Measurements from ENCODE around the gene EXD3.
"Not testable (repeated sequence)": the region's sequence is repeated elsewhere in the genome, so short reads cannot be mapped to it uniquely, and the experiment has no call there.

EXD3 gene

GRCh38 chr9:137339045-137339907 lies 83.7 kb downstream of the EXD3 start:
- H3K27ac ChIP-seq = no peak overlapping the region
- no peak for TF ChIP-seq CTCF (conservative IDR thresholded peaks at IDR 0.05)

GRCh38 chr9:137336735-137337134 lies 86.2 kb downstream of the EXD3 start:
- H3K27ac ChIP-seq = no peak overlapping the region
- TF ChIP-seq CTCF (conservative IDR thresholded peaks at IDR 0.05) = no peak

- no peak for TF ChIP-seq CTCF (conservative IDR thresholded peaks at IDR 0.05)
- H3K27ac ChIP-seq = no peak overlapping the region
These were observed 89.8 kb downstream of the EXD3 start for GRCh38 chr9:137333016-137333671.

- no peak for TF ChIP-seq CTCF (conservative IDR thresholded peaks at IDR 0.05)
- H3K27ac ChIP-seq = no peak overlapping the region
These were observed 91.0 kb downstream of the EXD3 start for GRCh38 chr9:137331929-137332328.

- no peak for TF ChIP-seq CTCF (conservative IDR thresholded peaks at IDR 0.05)
- H3K27ac ChIP-seq = no peak overlapping the region
These were observed 92.3 kb downstream of the EXD3 start for GRCh38 chr9:137330689-137331088.

- not testable (repeated sequence) for H3K27ac ChIP-seq
These were observed 93.4 kb downstream of the EXD3 start for GRCh38 chr9:137329590-137329989.

GRCh38 chr9:137327641-137328550 lies 95.1 kb downstream of the EXD3 start:
- not testable (repeated sequence) for H3K27ac ChIP-seq

GRCh38 chr9:137326445-137327065 lies 96.4 kb downstream of the EXD3 start:
- no peak overlapping the region for H3K27ac ChIP-seq
- no peak for TF ChIP-seq CTCF (conservative IDR thresholded peaks at IDR 0.05)

All from VCaP (cell line).